Frontal cortex (tissue), 4 donors: ENCODE data around the gene MICU1. TPM values are rescaled to one million over a fixed set of nuclear protein-coding genes. Genes with fewer than 3 reads are reported as not detected.
"Not testable (repeated sequence)": the region's sequence is repeated elsewhere in the genome, so short reads cannot be mapped to it uniquely, and the experiment has no call there.

ENCODE experiments used
- DNase-seq, 2 donors: peaks; one replicate each; pipeline ENCODE4 v3.0.0; 2012; ENCODE audit warnings: low spot score in 2 of 2
- FAIRE-seq: peaks from 2 replicates; lab custom pipeline; 2012; peaks lifted over from hg19 to GRCh38; lab: Jason Lieb, UNC
- total RNA-seq: library from RNA; depleted of rRNA; stranded (reverse); fragments of >200 nt; gene quantifications from one replicate; pipeline ENCODE4 v1.2.3, GENCODE V29; 2014
- donor health status: control.
- donor health status: control.
- donor health status: control.

Gene MICU1
- total RNA-seq, 1 donor from 2014 or later = 63.6 TPM

- no peak for FAIRE-seq
- DNase-seq = no peak
Observed at GRCh38 chr10:72416661-72417060, 209.2 kb downstream of the MICU1 start.

GRCh38 chr10:72414642-72415041, 211.2 kb downstream of the MICU1 start:
- DNase-seq (no peak), FAIRE-seq (no peak)

GRCh38 chr10:72409167-72409566, 216.7 kb downstream of the MICU1 start:
- no peak for FAIRE-seq
- no peak for DNase-seq

- DNase-seq (no peak), FAIRE-seq (no peak)
Observed at GRCh38 chr10:72407927-72408600, 217.8 kb downstream of the MICU1 start.

- DNase-seq (no peak), FAIRE-seq (no peak)
Observed at GRCh38 chr10:72407471-72407870, 218.4 kb downstream of the MICU1 start.

- not testable (repeated sequence) for DNase-seq, FAIRE-seq
Observed at GRCh38 chr10:72395581-72395980, 230.3 kb downstream of the MICU1 start.

GRCh38 chr10:72392571-72392970, 233.3 kb downstream of the MICU1 start:
- no peak for DNase-seq
- no peak for FAIRE-seq

- DNase-seq (no peak), FAIRE-seq (no peak)
Observed at GRCh38 chr10:72390764-72391163, 235.1 kb downstream of the MICU1 start.

- FAIRE-seq = no peak
- DNase-seq = no peak
Observed at GRCh38 chr10:72389716-72390115, 236.2 kb downstream of the MICU1 start.

GRCh38 chr10:72389014-72389413, 236.9 kb downstream of the MICU1 start:
- DNase-seq (no peak), FAIRE-seq (no peak)

- no peak for FAIRE-seq
Observed at GRCh38 chr10:72388062-72388461, 237.8 kb downstream of the MICU1 start.

GRCh38 chr10:72386916-72387586, 238.8 kb downstream of the MICU1 start:
- FAIRE-seq (no peak), DNase-seq (no peak)

More at GRCh38 chr10:72388062-72388461, 237.8 kb downstream of the MICU1 start:
- DNase-seq = no peak

- DNase-seq (no peak), FAIRE-seq (no peak)
Observed at GRCh38 chr10:72385724-72386123, 240.2 kb downstream of the MICU1 start.

- FAIRE-seq, DNase-seq: not testable (repeated sequence)
Observed at GRCh38 chr10:72384982-72385381, 240.9 kb downstream of the MICU1 start.

- FAIRE-seq (no peak), DNase-seq (no peak)
Observed at GRCh38 chr10:72379776-72380175, 246.1 kb downstream of the MICU1 start.

GRCh38 chr10:72379062-72379461, 246.8 kb downstream of the MICU1 start:
- DNase-seq (no peak), FAIRE-seq (no peak)

GRCh38 chr10:72375585-72375984, 250.3 kb downstream of the MICU1 start:
- FAIRE-seq (no peak), DNase-seq (no peak)

- FAIRE-seq (no peak), DNase-seq (no peak)
Observed at GRCh38 chr10:72375173-72375572, 250.7 kb downstream of the MICU1 start.

- FAIRE-seq = no peak
- no peak for DNase-seq
Observed at GRCh38 chr10:72370201-72370722, 255.6 kb downstream of the MICU1 start.

- FAIRE-seq (no peak), DNase-seq (no peak)
Observed at GRCh38 chr10:72367301-72367960, 258.4 kb downstream of the MICU1 start.
